Natural killer cell (primary cell): ENCODE data around the gene DLX4. TPM values are rescaled to one million over a fixed set of nuclear protein-coding genes. Genes with fewer than 3 reads are reported as not detected.

Experiments
- ATAC-seq, 3 donors: fragments of 150-1000 bp in 2 of 3; fragments of 200-7000 bp in 1 of 3; cut with Tn5 transposase; 1 replicate in 1 of 3; 2 replicates in 2 of 3; pipeline ENCODE4 v1.10.0; 2021; ENCODE audit warnings: mild to moderate bottlenecking in 2 of 3, moderate library complexity in 2 of 3
- DNase-seq, 2 donors: peaks; one replicate each; pipeline versions ENCODE4 v3.0.0 to v3.0.0-alpha.2; 2013 to 2021; ENCODE audit warnings: mixed read lengths in 1 of 2
- H3K27ac ChIP-seq: one replicate; pipeline ENCODE4 v1.5.1; 2013; ENCODE audit warnings: mild to moderate bottlenecking, low read length
- H3K27me3 ChIP-seq: one replicate; pipeline ENCODE4 v1.6.1; 2013; ENCODE audit warnings: low read length; ENCODE audit not compliant: control insufficient read depth, insufficient read depth
- H3K36me3 ChIP-seq: one replicate; pipeline ENCODE4 v1.6.1; 2013; ENCODE audit warnings: low read length; ENCODE audit not compliant: control insufficient read depth, insufficient read depth
- H3K4me1 ChIP-seq: one replicate; pipeline ENCODE4 v1.6.1; 2013; ENCODE audit warnings: low read length; ENCODE audit not compliant: control insufficient read depth, insufficient read depth
- H3K4me3 ChIP-seq: one replicate; pipeline ENCODE4 v1.5.1; 2013; ENCODE audit warnings: low read length
- H3K9me3 ChIP-seq: one replicate; pipeline ENCODE4 v1.6.1; 2013; ENCODE audit warnings: low read length; ENCODE audit not compliant: control insufficient read depth, insufficient read depth
- H3K27ac Mint-ChIP-seq, 2 donors: one replicate each; pipeline ENCODE4 v1.8.0; 2022; ENCODE audit warnings: mild to moderate bottlenecking in 2 of 2, mixed read lengths in 2 of 2, moderate library complexity in 1 of 2
- H3K27me3 Mint-ChIP-seq, 2 donors: one replicate each; pipeline ENCODE4 v1.8.0; 2022; ENCODE audit warnings: low read depth in 2 of 2, mixed read lengths in 2 of 2
- H3K36me3 Mint-ChIP-seq: one replicate; pipeline ENCODE4 v1.8.0; 2022; ENCODE audit warnings: mixed read lengths
- H3K4me1 Mint-ChIP-seq, 2 donors: one replicate each; pipeline ENCODE4 v1.8.0; 2022; ENCODE audit warnings: mixed read lengths in 2 of 2
- H3K4me3 Mint-ChIP-seq: one replicate; pipeline ENCODE4 v1.8.0; 2022; ENCODE audit warnings: mild to moderate bottlenecking, moderate library complexity, mixed read lengths
- H3K9me3 Mint-ChIP-seq, 2 donors: one replicate each; pipeline ENCODE4 v1.8.0; 2022; ENCODE audit warnings: mixed read lengths in 2 of 2
- WGBS: methylation state at CpG from one replicate; pipeline ENCODE4 v1.1.7; 2013; ENCODE audit warnings: missing lambda C conversion rate; ENCODE audit not compliant: insufficient coverage; 5-methylcytosine and 5-hydroxymethylcytosine counted together
- intact Hi-C: fragments of 100-400 bp; cut with micrococcal nuclease; formaldehyde crosslinking; loops from one replicate; pipeline ENCODE4 v1.14.2; 2022
- total RNA-seq, 4 donors: library from RNA; stranded (reverse); fragments of 120-200 nt in 1 of 4; gene quantifications; one replicate each; pipeline versions ENCODE4 v1.2.3 to v1.2.4, GENCODE V29; 2013 to 2022
- TF ChIP-seq, protein P1 (sequence below): fragments of 200-600 bp; IDR thresholded peaks from one replicate; pipeline ENCODE4 v1.8.0; 2022; ENCODE audit warnings: antibody characterized with exemption

Gene DLX4
- total RNA-seq, 3 donors from 2014 or later (not counting 1 experiment from before 2014, with no cell fraction given) = 0.35 to 1.1 TPM; not detected in 1

GRCh38 chr17:49989518-49989880 is 20.5 kb downstream of the DLX4 start:
- Histone ChIP-seq H3K9me3 (no peaks in the 10 kb centered on the region), H3K27ac (no peak overlapping the region), H3K27me3 (peaks cover 30% of the 10 kb centered on the region), H3K4me1 (peaks cover 14% of the 10 kb centered on the region), H3K4me3 (no peak overlapping the region), H3K36me3 (no peaks in the 10 kb centered on the region)
- peaks cover 63 to 66% of the 10 kb centered on the region in 2 donors for H3K27me3 Mint-ChIP-seq
- intact Hi-C loops = no loop called here
- H3K9me3 Mint-ChIP-seq = no peaks in the 10 kb centered on the region
- no peak for DNase-seq
- no peak overlapping the region for H3K27ac Mint-ChIP-seq
- TF ChIP-seq, protein P1, sequence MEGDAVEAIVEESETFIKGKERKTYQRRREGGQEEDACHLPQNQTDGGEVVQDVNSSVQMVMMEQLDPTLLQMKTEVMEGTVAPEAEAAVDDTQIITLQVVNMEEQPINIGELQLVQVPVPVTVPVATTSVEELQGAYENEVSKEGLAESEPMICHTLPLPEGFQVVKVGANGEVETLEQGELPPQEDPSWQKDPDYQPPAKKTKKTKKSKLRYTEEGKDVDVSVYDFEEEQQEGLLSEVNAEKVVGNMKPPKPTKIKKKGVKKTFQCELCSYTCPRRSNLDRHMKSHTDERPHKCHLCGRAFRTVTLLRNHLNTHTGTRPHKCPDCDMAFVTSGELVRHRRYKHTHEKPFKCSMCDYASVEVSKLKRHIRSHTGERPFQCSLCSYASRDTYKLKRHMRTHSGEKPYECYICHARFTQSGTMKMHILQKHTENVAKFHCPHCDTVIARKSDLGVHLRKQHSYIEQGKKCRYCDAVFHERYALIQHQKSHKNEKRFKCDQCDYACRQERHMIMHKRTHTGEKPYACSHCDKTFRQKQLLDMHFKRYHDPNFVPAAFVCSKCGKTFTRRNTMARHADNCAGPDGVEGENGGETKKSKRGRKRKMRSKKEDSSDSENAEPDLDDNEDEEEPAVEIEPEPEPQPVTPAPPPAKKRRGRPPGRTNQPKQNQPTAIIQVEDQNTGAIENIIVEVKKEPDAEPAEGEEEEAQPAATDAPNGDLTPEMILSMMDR = no peak
- no peak overlapping the region for H3K4me3 Mint-ChIP-seq
- no peaks in the 10 kb centered on the region for H3K36me3 Mint-ChIP-seq
- H3K4me1 Mint-ChIP-seq = peaks cover 8 to 13% of the 10 kb centered on the region in 2 donors
- 85% methylated on average over 4 of the region's 4 CpGs for WGBS
- no peak for ATAC-seq

GRCh38 chr17:49990331-49990730 is 21.3 kb downstream of the DLX4 start:
- peaks cover 39% of the 10 kb centered on the region for H3K27me3 ChIP-seq

GRCh38 chr17:49990921-49991320 is 21.9 kb downstream of the DLX4 start:
- ATAC-seq = no peak
- Histone ChIP-seq H3K4me3 (no peak overlapping the region), H3K27me3 (peaks cover 44% of the 10 kb centered on the region), H3K4me1 (peaks cover 23% of the 10 kb centered on the region), H3K36me3 (no peaks in the 10 kb centered on the region), H3K9me3 (no peaks in the 10 kb centered on the region), H3K27ac (no peak overlapping the region)
- Mint-ChIP-seq H3K4me1 (peaks cover 17 to 24% of the 10 kb centered on the region in 2 donors), H3K27me3 (peaks cover 73 to 79% of the 10 kb centered on the region in 2 donors), H3K9me3 (no peaks in the 10 kb centered on the region), H3K36me3 (no peaks in the 10 kb centered on the region), H3K27ac (no peak overlapping the region), H3K4me3 (no peak overlapping the region)
- TF ChIP-seq, protein P1 = no peak
- 92% methylated on average over 6 of the region's 8 CpGs for WGBS
- intact Hi-C loops = no loop called here
- no peak for DNase-seq

More at GRCh38 chr17:49990331-49990730, 21.3 kb downstream of the DLX4 start:
- no peak overlapping the region for H3K27ac ChIP-seq
- no peaks in the 10 kb centered on the region for H3K36me3 ChIP-seq
- 72% methylated on average over 2 of the region's 3 CpGs for WGBS
- H3K4me1 ChIP-seq = peaks cover 23% of the 10 kb centered on the region
- H3K36me3 Mint-ChIP-seq = no peaks in the 10 kb centered on the region
- TF ChIP-seq, protein P1 = no peak
- no peak overlapping the region for H3K4me3 Mint-ChIP-seq
- no peaks in the 10 kb centered on the region for H3K9me3 Mint-ChIP-seq
- H3K4me1 Mint-ChIP-seq = peaks cover 17 to 21% of the 10 kb centered on the region in 2 donors
- no peak overlapping the region for H3K4me3 ChIP-seq
- ATAC-seq (no peak), DNase-seq (no peak)
- no peaks in the 10 kb centered on the region for H3K9me3 ChIP-seq
- intact Hi-C loops = no loop called here
- no peak overlapping the region for H3K27ac Mint-ChIP-seq
- H3K27me3 Mint-ChIP-seq = peaks cover 68 to 73% of the 10 kb centered on the region in 2 donors

DNA sequence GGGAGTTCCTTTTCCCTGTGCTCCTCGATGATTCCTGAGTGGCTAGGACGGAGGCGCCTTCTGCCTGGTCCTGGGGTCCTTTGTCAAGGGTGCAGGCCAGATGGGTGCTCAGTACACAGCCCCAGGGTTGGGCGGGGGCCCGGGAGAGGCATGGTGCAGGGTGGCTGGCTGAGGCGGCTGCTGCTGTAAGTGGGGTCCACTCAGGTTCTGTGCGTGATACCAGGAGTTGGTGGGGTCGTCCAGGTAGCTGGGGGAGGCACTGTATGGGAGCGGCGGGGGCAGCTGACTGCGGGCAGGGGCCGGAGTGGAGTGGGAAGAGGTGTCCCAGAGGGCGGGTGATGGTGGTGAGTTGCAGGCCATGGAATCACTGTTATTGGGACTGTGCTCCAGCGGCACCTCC is 22.4 kb downstream of the DLX4 start:
- Mint-ChIP-seq H3K9me3 (no peaks in the 10 kb centered on the region), H3K36me3 (no peaks in the 10 kb centered on the region), H3K4me3 (no peak overlapping the region), H3K27ac (no peak overlapping the region), H3K4me1 (peaks cover 17 to 26% of the 10 kb centered on the region in 2 donors), H3K27me3 (peaks cover 76 to 83% of the 10 kb centered on the region in 2 donors)
- no peaks in the 10 kb centered on the region for H3K9me3 ChIP-seq
- ATAC-seq = no peak
- WGBS = 90% methylated on average over 14 of the region's 14 CpGs
- H3K27me3 ChIP-seq = peaks cover 49% of the 10 kb centered on the region
- H3K4me1 ChIP-seq = peaks cover 26% of the 10 kb centered on the region
- H3K27ac ChIP-seq = no peak overlapping the region
- TF ChIP-seq, protein P1 = no peak
- no peak for DNase-seq
- no peaks in the 10 kb centered on the region for H3K36me3 ChIP-seq
- no peak overlapping the region for H3K4me3 ChIP-seq
- intact Hi-C loops = no loop called here
